ELF-1 (cell line): ENCODE measurements around the gene PLAAT5.
"Not testable (repeated sequence)": the region's sequence is repeated elsewhere in the genome, so short reads cannot be mapped to it uniquely, and the experiment has no call there.

Source experiments
- DNase-seq: peaks from one replicate; pipeline ENCODE4 v3.0.0-alpha.2; 2016; ENCODE audit warnings: low read depth, low spot score

Gene PLAAT5

GRCh38 chr11:63485777-63486176 lies 5.2 kb downstream of the PLAAT5 start:
- no peak for DNase-seq

- DNase-seq: no peak
These were observed 10.9 kb downstream of the PLAAT5 start for GRCh38 chr11:63480039-63480438.

DNA sequence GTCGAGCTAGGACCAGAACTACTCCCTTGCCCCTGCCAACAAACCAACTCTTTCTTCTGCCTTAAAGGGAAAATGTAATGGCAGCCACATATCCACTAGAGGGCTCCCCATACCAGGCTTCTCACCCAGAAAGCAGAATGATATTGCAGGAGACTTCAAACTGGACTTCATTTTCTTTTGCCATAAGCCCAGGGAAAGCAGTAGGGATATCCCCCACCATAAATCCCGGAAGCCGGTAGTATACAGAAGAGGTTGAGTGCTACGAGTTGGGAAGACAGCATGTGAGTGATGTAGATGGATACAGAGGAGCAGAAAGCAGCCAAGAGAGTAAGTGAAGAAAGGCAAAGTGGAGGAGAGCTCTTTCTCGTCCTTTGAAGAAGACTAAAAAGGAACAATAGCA lies 12.1 kb downstream of the PLAAT5 start:
- DNase-seq: peak; percentile 83

- no peak for DNase-seq
These were observed 14.3 kb downstream of the PLAAT5 start for GRCh38 chr11:63476618-63477017.

- DNase-seq: no peak
These were observed 18.6 kb downstream of the PLAAT5 start for GRCh38 chr11:63472372-63472771.

GRCh38 chr11:63470311-63470710 lies 20.7 kb downstream of the PLAAT5 start:
- DNase-seq: no peak

- DNase-seq: no peak
These were observed 28.8 kb downstream of the PLAAT5 start for GRCh38 chr11:63462137-63462536.

- DNase-seq: peak; percentile 81
These were observed 31.4 kb downstream of the PLAAT5 start for GRCh38 chr11:63459586-63459985.

DNA sequence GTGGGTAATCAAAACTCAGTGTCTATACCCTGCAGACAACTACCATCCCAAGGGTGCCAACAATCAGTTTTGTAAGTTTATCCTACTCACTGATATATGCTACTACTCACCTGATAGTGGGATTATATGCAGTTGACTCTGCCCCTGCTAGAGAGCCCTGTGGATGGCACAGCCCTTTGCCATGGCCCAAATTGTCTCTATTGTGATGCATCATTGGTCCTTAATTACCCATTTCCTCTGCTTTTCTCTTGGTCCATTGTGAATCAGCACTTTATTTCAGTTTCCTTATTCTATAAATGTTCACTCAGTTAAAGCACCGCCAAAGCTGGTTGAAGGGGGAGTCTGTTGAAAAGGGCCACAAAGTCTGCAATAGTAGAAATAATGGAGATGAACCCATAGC lies 42.3 kb downstream of the PLAAT5 start:
- peak; percentile 12 for DNase-seq

DNA sequence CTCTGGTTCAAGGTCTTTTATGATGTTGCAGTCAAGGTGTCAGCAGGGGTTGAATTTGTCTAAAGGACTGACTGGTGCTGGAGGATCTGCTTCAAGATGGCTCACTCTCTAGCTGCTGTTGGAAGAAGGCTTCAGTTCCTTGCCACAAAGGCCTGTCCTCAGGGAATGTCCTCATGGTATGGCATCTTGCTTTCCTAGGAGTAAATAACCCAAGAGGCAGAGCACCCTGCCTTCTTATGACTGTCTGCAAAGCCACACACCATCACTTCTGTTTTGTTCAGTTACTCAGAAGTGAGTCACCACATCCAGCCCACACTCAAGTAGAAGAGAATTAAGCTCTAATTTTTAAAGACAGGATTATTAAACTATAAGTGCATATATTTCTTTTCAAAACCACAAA lies 45.2 kb downstream of the PLAAT5 start:
- DNase-seq: no peak

DNA sequence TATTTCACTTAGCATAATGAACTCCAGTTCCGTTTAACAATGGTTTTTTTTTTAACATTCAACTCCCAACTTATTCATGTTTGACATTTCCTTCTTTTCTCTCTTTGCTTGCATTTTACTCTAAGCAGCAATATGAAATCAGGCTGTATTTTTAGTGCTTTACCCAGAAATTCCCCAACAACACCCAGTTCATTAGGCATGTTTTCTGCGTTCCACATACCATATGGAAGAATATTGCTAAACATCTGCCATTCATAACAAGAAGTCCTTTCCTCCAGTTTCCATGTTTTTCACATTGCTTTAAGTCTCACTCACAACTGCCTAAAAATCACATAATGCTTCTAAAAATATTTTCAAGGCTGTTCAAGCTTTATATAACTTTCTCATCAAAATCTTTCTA lies 45.8 kb downstream of the PLAAT5 start:
- no peak for DNase-seq

DNA sequence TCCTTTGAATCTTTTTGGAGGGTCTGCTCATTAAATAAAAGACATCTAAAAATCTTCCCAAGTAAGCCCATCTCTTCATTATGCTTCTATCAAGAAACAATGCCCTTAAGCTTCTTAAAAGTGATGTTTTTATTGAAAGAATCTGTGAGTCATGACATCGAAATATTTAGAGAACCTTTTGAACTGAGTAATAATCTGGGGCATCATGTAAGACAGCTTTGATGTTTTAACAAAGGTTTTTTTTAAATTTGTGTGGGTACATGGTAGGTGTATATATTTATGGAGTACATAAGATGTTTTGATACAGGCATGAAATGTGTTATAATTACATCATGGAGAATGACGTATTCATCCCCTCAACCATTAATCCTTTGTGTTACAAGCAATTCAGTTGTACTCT lies 46.8 kb downstream of the PLAAT5 start:
- DNase-seq: no peak

GRCh38 chr11:63443714-63444113 lies 47.3 kb downstream of the PLAAT5 start:
- no peak for DNase-seq

- peak; percentile 14 for DNase-seq
These were observed 55.1 kb downstream of the PLAAT5 start for GRCh38 chr11:63435831-63436230.

GRCh38 chr11:63435351-63435750 lies 55.6 kb downstream of the PLAAT5 start:
- DNase-seq: not testable (repeated sequence)

DNA sequence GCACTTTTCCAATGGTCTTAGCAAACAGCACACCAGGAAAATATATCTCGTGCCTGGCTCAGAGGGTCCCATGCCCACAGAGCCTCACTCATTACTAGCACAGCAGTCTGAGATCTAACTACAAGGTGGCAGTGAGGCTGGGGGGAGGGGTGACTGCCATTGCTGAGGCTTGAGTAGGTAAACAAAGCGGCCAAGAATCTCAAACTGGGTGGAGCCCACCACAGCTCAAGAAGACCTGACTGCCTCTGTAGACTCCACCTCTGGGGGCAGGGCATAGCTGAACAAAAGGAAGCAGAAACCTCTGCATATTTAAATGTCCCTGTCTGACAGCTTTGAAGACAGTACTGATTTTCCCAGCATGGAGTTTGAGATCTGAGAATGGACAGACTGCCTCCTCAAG lies 60.2 kb downstream of the PLAAT5 start:
- DNase-seq: peak; percentile 15

- DNase-seq: peak; percentile 43
These were observed 62.9 kb downstream of the PLAAT5 start for GRCh38 chr11:63427971-63428508.

- no peak for DNase-seq
These were observed 73.7 kb downstream of the PLAAT5 start for GRCh38 chr11:63417174-63417852.
